Neural progenitor cell (in vitro differentiated cells): ENCODE data around the gene DDX31. TPM values are rescaled to one million over a fixed set of nuclear protein-coding genes. Genes with fewer than 3 reads are reported as not detected.

Source experiments
- DNase-seq: peaks from one replicate; pipeline ENCODE4 v3.0.0-alpha.2; 2016; ENCODE audit warnings: low spot score
- H2AFZ ChIP-seq: fragments of 200-600 bp; sonication (generic); replicated peaks from 2 replicates; pipeline ENCODE4 v1.6.1; 2016; ENCODE audit warnings: antibody characterized with exemption
- H3F3A ChIP-seq: fragments of 200-600 bp; sonication (generic); 2 replicates; pipeline ENCODE4 v1.6.1; 2016; ENCODE audit warnings: antibody characterized with exemption, low read depth
- H3K27ac ChIP-seq: fragments of 200-600 bp; sonication (generic); 2 replicates; pipeline ENCODE4 v1.5.1; 2016; ENCODE audit warnings: mild to moderate bottlenecking
- H3K27me3 ChIP-seq: fragments of 200-600 bp; sonication (generic); 2 replicates; pipeline ENCODE4 v1.6.1; 2016; ENCODE audit warnings: mild to moderate bottlenecking, moderate library complexity
- H3K36me3 ChIP-seq: fragments of 200-600 bp; sonication (generic); 2 replicates; pipeline ENCODE4 v1.5.1; 2016
- H3K4me1 ChIP-seq: fragments of 200-600 bp; sonication (generic); 2 replicates; pipeline ENCODE4 v1.6.1; 2016; ENCODE audit warnings: mixed run types
- H3K4me2 ChIP-seq: fragments of 200-600 bp; sonication (generic); 2 replicates; pipeline ENCODE4 v1.6.1; 2016
- H3K4me3 ChIP-seq: fragments of 200-600 bp; sonication (generic); 2 replicates; pipeline ENCODE4 v1.5.1; 2016
- H3K79me2 ChIP-seq: fragments of 200-600 bp; sonication (generic); 2 replicates; pipeline ENCODE4 v1.6.1; 2016; ENCODE audit warnings: low read depth
- H3K9ac ChIP-seq: fragments of 200-600 bp; sonication (generic); 2 replicates; pipeline ENCODE4 v1.6.1; 2016
- H3K9me3 ChIP-seq: fragments of 200-600 bp; sonication (generic); 2 replicates; pipeline ENCODE4 v1.5.1; 2016; ENCODE audit warnings: low read depth
- H4K20me1 ChIP-seq: fragments of 200-600 bp; sonication (generic); 2 replicates; pipeline ENCODE4 v1.6.1; 2016; ENCODE audit warnings: low read depth
- H3K27ac Mint-ChIP-seq: 3 replicates; pipeline ENCODE4 v1.8.0; 2021; ENCODE audit warnings: mixed read lengths
- H3K27me3 Mint-ChIP-seq: 2 replicates; pipeline ENCODE4 v1.8.0; 2022; ENCODE audit warnings: low read depth, mild to moderate bottlenecking, inconsistent platforms, moderate library complexity, mixed read lengths; ENCODE audit not compliant: insufficient read depth
- H3K36me3 Mint-ChIP-seq: 3 replicates; pipeline ENCODE4 v1.8.0; 2021; ENCODE audit warnings: mixed read lengths
- H3K4me1 Mint-ChIP-seq: 3 replicates; pipeline ENCODE4 v1.8.0; 2021; ENCODE audit warnings: mixed read lengths
- H3K4me3 Mint-ChIP-seq: 3 replicates; pipeline ENCODE4 v1.8.0; 2021; ENCODE audit warnings: mild to moderate bottlenecking, moderate library complexity, mixed read lengths
- H3K9me3 Mint-ChIP-seq: 3 replicates; pipeline ENCODE4 v1.8.0; 2020; ENCODE audit warnings: mixed read lengths
- EZH2 ChIP-seq: fragments of 200-600 bp; sonication (generic); IDR thresholded peaks from 2 replicates; pipeline ENCODE4 v1.6.1; 2017; ENCODE audit warnings: antibody characterized with exemption, mild to moderate bottlenecking, moderate library complexity
- EZH2phosphoT487 ChIP-seq: fragments of 200-600 bp; sonication (generic); IDR thresholded peaks from 2 replicates; pipeline ENCODE4 v1.6.1; 2017; ENCODE audit warnings: antibody characterized with exemption
- total RNA-seq: library from RNA; depleted of rRNA; stranded (reverse); fragments of >200 nt; gene quantifications from 2 replicates; pipeline ENCODE4 v1.2.3, GENCODE V29; 2015; ENCODE audit warnings: low replicate concordance
- TF ChIP-seq, protein P1 (sequence below): fragments of 200-600 bp; sonication (generic); IDR thresholded peaks from 2 replicates; pipeline ENCODE4 v1.5.1; 2017; ENCODE audit warnings: antibody characterized with exemption, mild to moderate bottlenecking

Gene DDX31
- total RNA-seq, 1 donor from 2014 or later = 25.7 TPM

DNA sequence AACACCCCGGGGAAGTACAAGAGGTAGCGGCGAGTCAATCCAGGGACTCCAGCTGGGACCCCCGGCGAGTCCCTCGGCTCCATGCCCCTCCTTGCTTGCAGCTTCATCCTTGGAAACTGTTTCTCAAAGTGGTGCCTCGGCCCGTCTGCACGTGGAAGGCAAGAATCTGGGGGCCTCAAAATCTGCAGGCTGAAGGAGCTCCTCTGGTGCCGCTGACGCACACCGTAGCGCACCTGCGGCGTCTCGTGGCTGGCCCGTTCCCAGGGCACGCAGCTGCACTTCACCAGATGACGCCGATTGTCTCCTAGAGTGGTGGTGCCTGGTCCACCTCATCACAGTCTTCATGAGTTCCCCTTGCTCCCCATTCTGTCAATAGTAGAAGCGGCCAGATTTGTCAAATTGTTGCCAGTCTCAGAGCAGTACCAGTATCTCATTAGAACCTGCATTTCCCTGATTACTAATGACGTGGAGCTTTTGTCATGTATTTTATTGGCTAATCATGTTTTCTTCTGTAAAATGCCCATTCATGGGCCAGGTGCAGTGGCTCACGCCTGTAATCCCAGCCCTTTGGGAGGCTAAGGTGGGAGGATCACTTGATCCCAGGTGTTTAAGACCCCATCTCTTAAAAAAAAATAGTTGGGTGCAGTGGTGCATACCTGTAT is 39.1 kb upstream of the DDX31 start:
- no peaks in the 10 kb centered on the region for H3K36me3 Mint-ChIP-seq
- H2AFZ ChIP-seq = no peak overlapping the region
- TF ChIP-seq, protein P1, sequence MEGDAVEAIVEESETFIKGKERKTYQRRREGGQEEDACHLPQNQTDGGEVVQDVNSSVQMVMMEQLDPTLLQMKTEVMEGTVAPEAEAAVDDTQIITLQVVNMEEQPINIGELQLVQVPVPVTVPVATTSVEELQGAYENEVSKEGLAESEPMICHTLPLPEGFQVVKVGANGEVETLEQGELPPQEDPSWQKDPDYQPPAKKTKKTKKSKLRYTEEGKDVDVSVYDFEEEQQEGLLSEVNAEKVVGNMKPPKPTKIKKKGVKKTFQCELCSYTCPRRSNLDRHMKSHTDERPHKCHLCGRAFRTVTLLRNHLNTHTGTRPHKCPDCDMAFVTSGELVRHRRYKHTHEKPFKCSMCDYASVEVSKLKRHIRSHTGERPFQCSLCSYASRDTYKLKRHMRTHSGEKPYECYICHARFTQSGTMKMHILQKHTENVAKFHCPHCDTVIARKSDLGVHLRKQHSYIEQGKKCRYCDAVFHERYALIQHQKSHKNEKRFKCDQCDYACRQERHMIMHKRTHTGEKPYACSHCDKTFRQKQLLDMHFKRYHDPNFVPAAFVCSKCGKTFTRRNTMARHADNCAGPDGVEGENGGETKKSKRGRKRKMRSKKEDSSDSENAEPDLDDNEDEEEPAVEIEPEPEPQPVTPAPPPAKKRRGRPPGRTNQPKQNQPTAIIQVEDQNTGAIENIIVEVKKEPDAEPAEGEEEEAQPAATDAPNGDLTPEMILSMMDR = no peak
- no peak for TF ChIP-seq EZH2phosphoT487
- no peak for TF ChIP-seq EZH2
- no peaks in the 10 kb centered on the region for H3K9me3 ChIP-seq
- no peak overlapping the region for H3K27ac Mint-ChIP-seq
- H3K4me1 Mint-ChIP-seq = no peaks in the 10 kb centered on the region
- no peaks in the 10 kb centered on the region for H3K4me1 ChIP-seq
- H3K9ac ChIP-seq = no peak overlapping the region
- no peak overlapping the region for H3K27ac ChIP-seq
- peaks cover 2% of the 10 kb centered on the region for H3K9me3 Mint-ChIP-seq
- no peaks in the 10 kb centered on the region for H3K36me3 ChIP-seq
- H3K27me3 Mint-ChIP-seq = peaks cover 2% of the 10 kb centered on the region
- H3K79me2 ChIP-seq = no peaks in the 10 kb centered on the region
- H4K20me1 ChIP-seq = no peaks in the 10 kb centered on the region
- H3K27me3 ChIP-seq = no peaks in the 10 kb centered on the region
- H3K4me3 Mint-ChIP-seq = no peak overlapping the region
- no peaks in the 10 kb centered on the region for H3F3A ChIP-seq
- DNase-seq = no peak
- H3K4me2 ChIP-seq = no peak overlapping the region
- no peak overlapping the region for H3K4me3 ChIP-seq

- Mint-ChIP-seq H3K27ac (no peak overlapping the region), H3K36me3 (no peaks in the 10 kb centered on the region), H3K4me3 (no peak overlapping the region), H3K27me3 (peaks cover 2% of the 10 kb centered on the region), H3K4me1 (no peaks in the 10 kb centered on the region), H3K9me3 (peaks cover 6% of the 10 kb centered on the region)
- Histone ChIP-seq H3K4me2 (no peak overlapping the region), H3F3A (no peaks in the 10 kb centered on the region), H3K4me1 (no peaks in the 10 kb centered on the region), H3K36me3 (no peaks in the 10 kb centered on the region), H2AFZ (no peak overlapping the region), H3K9me3 (no peaks in the 10 kb centered on the region), H3K27ac (no peak overlapping the region), H3K27me3 (no peaks in the 10 kb centered on the region), H3K4me3 (no peak overlapping the region), H3K79me2 (no peaks in the 10 kb centered on the region), H4K20me1 (no peaks in the 10 kb centered on the region), H3K9ac (no peak overlapping the region)
- no peak for TF ChIP-seq EZH2phosphoT487
- DNase-seq = no peak
Observed at GRCh38 chr9:132708239-132708638, 38.5 kb upstream of the DDX31 start.

DNA sequence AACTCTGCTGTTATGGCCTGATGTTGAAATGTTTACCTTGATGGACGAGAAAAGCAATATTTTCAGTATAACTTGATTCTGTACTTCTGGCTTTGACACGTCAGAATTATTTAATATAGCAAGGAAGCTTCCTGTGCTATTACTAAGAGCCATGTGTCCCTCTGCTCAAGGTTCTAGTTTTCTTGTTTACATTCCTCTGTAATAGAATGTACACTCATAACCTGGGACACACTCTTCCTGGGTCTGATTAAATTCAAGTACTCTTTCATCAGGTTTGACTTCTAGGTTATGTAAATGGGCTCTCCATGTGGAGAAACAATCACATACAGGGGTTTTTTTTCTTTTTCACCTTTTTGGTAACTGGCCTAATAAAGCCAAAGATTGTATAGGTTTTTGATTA is 33.6 kb upstream of the DDX31 start:
- TF ChIP-seq EZH2 (no peak), EZH2phosphoT487 (no peak)
- TF ChIP-seq, protein P1 = no peak
- Histone ChIP-seq H3K9ac (no peak overlapping the region), H3K4me2 (no peak overlapping the region), H2AFZ (no peak overlapping the region), H3K27me3 (no peaks in the 10 kb centered on the region), H3K27ac (no peak overlapping the region), H3K79me2 (no peaks in the 10 kb centered on the region), H3K36me3 (no peaks in the 10 kb centered on the region), H3F3A (no peaks in the 10 kb centered on the region), H3K4me1 (no peaks in the 10 kb centered on the region), H4K20me1 (no peaks in the 10 kb centered on the region), H3K9me3 (peaks cover 3% of the 10 kb centered on the region), H3K4me3 (no peak overlapping the region)
- no peak overlapping the region for H3K27ac Mint-ChIP-seq
- H3K4me3 Mint-ChIP-seq = no peak overlapping the region
- DNase-seq = no peak
- no peaks in the 10 kb centered on the region for H3K36me3 Mint-ChIP-seq
- H3K27me3 Mint-ChIP-seq = peaks cover 2% of the 10 kb centered on the region
- no peaks in the 10 kb centered on the region for H3K4me1 Mint-ChIP-seq
- H3K9me3 Mint-ChIP-seq = peaks cover 15% of the 10 kb centered on the region

- no peak for DNase-seq
- no peaks in the 10 kb centered on the region for H3K27me3 ChIP-seq
- TF ChIP-seq EZH2phosphoT487 = no peak
- TF ChIP-seq, protein P1 = no peak
- TF ChIP-seq EZH2 = no peak
Observed at GRCh38 chr9:132702254-132702653, 32.5 kb upstream of the DDX31 start.

More at GRCh38 chr9:132702254-132702653, 32.5 kb upstream of the DDX31 start:
- Histone ChIP-seq H3K36me3 (no peaks in the 10 kb centered on the region), H2AFZ (no peak overlapping the region), H3F3A (peaks cover 2% of the 10 kb centered on the region), H3K4me1 (no peaks in the 10 kb centered on the region), H3K4me3 (no peak overlapping the region), H3K79me2 (no peaks in the 10 kb centered on the region), H4K20me1 (no peaks in the 10 kb centered on the region), H3K9me3 (peaks cover 14% of the 10 kb centered on the region), H3K27ac (no peak overlapping the region), H3K4me2 (no peak overlapping the region), H3K9ac (no peak overlapping the region)
- Mint-ChIP-seq H3K27ac (no peak overlapping the region), H3K4me1 (no peaks in the 10 kb centered on the region), H3K4me3 (no peak overlapping the region), H3K9me3 (peaks cover 21% of the 10 kb centered on the region), H3K27me3 (peaks cover 2% of the 10 kb centered on the region), H3K36me3 (no peaks in the 10 kb centered on the region)
